Measurements from ENCODE around the gene DND1.
"Not testable (repeated sequence)": the region's sequence is repeated elsewhere in the genome, so short reads cannot be mapped to it uniquely, and the experiment has no call there.

Gene DND1

DNA sequence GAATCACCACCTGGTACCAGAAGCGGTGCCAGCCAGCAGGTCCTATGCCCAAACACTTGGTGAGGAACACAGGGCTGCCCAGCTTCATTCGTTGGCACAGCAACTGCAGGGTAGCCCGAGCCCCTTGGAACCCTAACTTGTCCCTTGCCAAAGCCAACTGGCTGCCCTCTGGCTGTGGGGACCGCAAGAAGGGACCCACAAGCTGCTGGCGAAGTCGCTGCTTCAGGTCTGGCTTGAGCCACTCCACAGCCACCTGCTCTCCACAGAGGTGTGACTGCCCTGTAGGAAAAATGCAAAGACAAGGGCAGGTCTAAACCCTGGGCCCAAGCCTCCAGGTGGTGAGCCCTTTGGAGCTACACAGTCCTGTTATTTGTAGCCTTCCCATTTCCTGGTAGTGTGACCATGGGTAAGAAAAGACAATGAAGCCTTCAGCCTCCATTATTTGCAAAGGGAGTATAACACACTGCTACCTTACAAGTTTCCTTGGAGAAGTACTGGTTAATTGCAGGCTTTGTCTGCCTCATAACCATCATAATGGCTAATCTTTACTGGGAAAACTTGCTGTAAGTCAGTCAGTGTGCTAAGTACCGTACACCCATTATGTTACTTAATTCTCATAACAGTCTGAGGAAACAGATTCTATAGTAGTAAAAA, 1.8 kb downstream of the DND1 start:
- DNase-seq: no peak

DNA sequence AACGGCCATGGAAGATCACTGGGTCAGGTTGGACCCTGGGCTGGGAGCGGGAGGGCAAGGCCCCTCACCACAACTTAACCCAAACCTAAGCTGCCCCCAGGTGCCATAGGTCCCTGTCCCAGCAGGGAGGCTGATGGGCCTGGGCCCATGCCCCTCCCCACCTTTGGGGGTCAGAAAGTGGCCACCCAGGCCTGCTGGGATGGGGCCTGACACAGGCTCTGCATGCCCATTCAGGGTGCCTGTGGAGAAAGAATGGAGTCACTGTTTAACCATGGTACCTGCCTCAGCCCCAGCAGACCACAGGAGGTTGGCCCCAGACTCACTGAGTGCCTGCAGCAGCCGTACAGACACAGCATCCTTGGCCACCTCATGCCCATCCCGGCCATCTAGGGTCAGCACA, 2.3 kb downstream of the DND1 start:
- not testable (repeated sequence) for DNase-seq

DNA sequence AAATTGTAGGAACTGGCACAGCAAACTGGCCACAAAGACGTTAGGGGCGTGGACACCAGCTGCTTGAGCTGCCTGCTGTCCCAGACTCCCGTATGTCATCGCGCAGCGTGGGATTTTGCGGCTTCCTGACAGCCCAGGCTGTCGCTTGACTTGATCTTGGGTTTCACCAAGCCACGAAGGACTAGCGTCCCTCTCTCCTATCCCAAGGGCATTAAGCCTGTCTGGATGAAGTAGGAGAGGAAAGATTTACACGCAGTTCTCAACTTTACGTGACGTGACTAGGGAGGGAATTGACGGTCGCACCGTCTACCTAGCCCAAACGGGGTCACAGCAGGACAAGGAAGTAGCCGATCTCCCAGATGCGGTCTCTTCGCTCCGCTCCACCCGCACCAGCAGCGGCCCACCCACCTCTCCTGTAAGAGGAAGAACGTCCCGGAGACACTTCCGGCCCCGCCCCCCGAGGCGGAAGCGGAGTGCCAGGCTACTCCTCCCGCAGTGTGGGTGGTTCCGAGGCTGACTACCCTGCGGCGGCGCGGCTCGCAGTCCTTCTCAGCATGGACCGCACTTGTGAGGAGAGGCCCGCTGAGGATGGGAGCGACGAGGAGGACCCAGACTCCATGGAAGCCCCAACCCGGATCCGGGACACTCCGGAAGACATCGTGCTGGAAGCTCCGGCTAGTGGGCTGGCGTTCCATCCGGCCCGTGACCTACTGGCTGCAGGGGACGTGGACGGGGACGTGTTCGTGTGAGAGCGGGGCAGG, 8.8 kb downstream of the DND1 start, which contains the start of gene WDR55:
Gene WDR55, plus strand, starts transcription at position 546 of the 761 bp plus-strand sequence. Its CDS starts 9 bp downstream, at position 555.
- DNase-seq: peak; percentile 98

DNA sequence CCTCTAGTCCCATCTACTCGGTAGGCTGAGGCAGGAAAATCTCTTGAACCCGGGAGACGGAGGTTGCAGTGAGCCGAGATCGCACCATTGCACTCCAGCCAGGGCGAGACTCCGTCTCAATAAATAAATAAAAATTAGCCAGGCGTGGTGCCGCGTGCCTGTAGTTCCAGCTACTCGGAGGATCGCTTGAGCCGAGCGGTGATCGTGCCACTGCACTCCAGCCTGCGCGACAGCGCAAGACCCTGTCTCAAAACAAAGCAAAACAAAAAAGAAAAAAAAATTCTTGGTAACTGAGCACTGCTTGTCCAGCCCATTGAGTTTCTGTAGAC, 9.4 kb downstream of the DND1 start:
- no peak for DNase-seq

DNA sequence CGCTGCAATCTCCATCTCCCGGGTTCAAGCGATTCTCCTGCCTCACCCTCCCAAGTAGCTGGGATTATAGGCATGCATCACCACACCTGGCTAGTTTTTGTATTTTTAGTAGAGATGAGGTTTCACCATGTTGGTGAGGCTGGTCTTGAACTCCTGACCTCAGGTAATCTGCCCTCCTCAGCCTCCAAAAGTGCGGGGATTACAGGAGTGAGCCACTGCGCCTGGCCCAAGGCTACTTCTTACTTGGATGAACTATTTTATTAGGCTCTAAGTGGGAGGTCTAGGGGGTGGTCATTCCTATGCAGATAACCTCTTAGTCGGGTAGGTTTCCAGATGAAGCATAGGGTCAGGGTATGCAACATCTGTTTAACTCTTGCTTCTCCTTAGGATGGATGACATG, 13.0 kb downstream of the DND1 start:
- DNase-seq: not testable (repeated sequence)

DNA sequence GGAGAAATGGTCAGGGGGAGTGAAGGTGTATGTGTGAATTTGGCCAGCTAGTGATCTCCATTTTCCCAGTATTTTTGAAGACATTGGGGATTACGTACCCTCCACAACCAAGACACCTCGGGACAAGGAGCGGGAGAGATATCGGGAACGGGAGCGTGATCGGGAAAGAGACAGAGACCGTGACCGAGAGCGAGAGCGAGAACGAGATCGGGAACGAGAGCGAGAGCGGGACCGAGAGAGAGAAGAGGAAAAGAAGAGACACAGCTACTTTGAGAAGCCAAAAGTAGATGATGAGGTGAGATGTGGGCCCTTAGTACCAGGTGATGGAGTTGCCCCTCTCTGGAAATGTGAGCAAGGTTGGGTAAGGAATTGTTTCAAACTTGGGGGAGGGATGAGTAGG, 14.5 kb downstream of the DND1 start:
- no peak for DNase-seq

DNA sequence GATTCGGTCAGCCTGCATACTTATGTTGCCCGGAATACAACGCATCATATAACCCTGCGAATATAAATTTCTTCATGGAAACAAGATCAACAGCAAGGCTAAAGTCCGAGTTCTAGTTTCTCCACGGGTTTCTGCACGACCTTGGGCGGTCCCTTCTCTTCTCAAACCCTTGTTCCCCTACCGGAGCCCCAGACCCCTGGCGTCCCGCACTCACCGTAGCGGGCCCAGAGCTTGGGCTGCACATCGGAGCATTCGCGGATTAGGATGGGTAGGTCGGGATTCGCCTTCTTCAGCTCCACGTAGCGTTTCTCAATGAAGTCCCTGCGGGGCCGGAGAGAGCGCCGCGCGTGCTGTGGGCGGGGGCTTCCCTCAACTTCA, 26.3 kb downstream of the DND1 start:
- no peak for DNase-seq

DNA sequence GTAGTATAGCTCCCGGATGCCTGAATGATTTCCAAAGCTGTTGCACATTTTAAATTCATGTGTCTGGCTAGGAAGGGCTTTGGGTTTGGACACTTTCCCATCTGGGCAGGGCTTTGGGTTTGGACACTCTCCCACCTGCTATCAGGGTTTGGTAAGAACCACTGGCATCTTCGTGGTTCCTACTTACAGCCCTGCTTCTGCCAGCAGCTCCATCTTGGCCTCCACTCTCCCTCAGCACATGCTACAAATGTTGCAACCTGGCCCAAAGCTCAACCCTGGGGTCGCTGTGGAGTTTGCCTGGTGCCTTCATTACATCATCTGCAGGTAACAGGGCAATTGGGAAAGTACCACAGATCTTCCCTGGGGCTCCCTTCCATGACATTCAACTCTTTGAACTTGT, 30.7 kb downstream of the DND1 start:
- DNase-seq: no peak

DNA sequence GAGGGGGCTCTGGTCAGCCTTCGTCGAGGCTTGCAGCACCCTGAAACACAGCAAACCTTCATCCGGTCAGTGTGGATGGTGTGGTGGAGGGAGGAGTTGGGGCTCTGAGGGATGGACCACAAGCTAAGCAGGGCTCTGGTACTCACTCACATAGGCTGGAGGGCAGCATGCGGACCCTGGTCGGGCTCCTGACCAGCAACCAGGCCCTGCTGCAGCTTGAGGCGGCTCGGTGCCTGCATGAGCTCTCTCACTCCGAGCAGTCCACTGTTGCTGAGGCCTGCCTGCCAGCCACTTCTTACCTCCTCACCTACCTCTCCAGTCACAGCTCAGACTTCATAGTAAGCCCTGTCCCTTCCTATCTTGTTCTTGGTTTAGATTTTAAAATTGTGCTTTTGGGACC, 31.7 kb downstream of the DND1 start:
- DNase-seq: no peak

DNA sequence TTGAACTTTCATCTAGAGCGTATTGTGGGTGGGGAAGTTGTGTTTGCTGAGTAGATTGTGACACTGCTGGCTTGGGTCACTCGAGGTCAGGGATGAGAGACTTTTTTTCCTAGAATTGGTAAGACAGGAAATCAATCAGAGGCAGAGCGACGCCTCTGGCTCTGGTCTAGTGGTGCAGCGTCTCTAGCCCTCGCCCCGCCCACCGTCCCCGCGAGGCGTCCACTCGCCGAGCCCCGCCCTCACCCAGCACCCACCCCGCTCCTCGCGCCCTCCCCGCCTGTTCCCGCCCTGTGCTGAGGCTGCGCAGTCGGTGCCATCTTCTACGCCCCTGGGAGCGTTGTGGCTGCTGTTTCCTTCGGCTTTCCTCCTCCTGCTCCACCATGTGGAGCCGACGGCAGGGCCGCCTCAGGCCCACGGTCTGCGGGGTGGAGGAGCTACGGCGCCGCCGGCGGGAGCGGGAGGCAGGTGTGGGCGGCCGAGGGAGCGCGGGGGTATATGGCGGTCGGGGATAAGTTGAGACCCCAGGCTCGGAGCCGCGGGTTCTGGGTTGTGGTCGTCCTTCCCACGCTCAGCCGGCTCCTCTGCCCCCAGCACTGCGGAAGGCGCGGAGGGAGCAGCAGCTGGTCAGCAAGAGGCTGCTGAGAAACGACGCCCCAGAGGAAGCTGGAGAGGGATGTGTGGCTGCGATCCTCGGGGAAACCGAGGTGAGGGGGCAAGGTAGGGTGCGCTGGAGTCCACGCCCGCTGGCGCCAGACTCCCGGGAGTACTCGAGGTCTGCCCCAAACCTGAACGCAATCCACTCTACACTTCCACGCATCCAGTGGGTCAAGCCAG, 34.0 kb downstream of the DND1 start, which contains the start of gene TMCO6:
Gene TMCO6, plus strand, starts transcription at position 304 of the 834 bp plus-strand sequence. Its CDS starts 77 bp downstream, at position 381.
- DNase-seq: peak; percentile 99

DNA sequence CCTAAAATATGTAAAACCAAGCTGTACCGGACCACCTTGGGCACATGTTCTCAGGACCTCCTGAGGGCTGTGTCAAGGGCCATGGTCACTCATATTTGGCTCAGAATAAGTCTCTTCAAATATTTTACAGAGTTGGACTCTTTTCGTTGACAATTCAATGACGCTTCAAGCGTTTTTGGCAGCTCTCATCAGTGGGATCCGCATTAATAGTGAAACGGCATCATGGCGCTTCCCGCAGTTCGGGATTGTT, 34.6 kb downstream of the DND1 start:
- not testable (repeated sequence) for DNase-seq

DNA sequence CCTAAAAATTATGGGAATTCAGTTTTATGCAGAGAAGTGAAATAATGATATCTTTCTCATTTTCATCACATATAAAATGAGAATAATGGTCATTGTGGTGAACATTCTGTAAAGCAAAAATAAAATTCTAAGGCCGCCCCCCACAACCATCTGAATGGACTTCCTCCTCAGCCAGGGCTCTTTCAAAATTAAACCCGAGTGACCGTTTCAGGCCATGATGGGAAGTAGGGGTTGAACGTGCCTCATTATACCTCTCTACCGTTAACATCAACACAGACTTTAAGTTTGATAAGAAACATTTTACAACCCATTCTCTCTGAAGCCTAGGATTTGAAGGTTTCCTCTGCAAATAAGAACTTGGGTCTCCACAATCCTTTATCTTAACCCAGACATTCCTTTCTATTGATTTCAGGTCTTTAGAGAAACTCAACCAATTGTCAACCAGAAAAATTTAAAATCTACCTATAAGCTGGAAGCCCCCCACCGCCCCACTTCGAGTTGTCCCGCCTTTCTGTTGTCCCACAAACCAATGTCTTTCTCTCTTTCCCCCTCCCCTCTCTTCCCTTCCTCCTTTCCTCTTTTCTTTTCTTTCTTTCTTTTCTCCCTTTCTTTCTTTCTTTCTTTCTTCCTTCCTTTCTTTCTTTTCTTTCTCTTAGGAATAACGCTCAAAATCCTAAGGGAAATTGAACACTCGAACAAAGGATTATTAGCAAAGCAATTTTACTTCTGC, 35.8 kb downstream of the DND1 start:
- no peak for DNase-seq

DNA sequence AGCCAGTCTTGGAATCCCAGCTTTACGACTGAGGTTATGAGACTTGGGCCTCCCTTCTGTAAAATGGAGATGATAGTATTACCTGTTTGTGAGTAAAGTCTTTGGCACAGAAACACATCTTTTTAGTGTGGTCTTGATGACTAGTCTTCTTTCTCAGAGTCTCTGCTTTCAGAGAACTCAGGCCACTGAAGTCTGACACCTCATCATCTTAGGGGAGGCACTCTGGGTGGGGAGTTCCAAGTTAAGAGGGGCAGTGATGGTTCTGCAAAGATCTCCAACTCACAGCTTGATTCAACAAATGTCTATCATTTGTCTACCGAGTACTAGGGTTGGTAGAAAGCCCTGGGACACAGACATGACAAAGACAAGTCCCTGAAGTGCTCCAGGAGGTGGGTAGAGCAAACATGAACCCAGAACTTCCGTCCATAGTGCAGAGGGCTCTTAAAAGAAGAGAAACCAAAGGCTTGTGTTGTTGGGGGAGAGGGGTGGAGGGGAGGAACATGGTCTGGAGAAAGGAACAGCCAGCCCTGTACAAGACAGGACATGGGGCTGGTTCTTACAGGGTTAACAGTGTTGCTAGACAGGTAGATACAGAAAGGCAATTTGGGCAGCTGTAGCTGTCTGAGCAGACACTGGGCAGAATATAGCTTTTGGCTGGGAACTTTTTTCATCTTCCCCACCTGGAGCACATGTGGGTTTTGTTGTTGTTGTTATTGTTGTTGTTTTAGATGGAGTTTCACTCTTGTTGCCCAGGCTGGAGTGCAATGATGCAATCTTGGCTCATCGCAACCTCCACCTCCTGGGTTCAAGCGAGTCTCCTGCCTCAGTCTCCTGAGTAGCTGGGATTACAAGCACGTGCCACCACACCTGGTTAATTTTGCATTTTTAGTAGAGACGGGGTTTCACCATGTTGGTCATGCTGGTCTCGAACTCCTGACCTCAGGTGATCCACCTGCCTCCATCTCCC, 37.8 kb downstream of the DND1 start:
- no peak for DNase-seq

DNA sequence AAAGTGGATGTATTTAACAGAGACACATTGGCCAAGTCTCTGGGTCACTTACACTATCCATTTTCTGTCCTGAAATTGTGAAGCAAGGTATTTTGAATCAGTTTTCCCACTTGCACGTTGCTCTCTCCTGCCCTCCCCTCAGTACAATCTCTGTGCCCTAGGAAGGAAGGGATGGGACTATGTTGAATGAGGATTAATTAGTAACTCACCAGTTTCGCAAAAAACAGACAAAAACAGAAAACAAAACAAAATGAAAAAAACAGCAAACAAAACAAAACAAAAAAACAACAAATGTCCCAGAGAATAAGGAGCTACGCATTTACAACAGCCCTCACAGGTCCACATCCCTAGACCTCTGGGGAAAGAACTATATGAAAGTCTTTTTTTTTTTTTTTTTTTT, 39.3 kb downstream of the DND1 start:
- no peak for DNase-seq

DNA sequence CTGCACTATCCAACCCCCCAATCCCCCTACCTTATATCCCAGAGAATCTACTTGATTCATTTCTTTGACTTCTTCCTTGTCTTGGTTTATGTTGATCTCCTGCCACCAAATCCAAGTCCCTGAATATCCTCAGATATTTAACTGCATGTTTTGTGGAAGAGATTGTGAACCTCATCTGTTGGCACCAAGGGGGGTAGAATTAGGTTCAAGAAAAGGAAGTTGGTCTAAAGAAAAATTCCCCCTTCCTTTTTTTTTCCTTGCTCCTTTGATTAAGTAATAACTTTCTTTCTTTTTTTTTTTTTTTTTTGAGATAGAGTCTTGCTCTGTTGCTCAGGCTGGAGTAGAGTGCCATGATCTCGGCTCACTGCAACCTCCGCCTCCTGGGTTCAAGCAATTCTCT, 39.9 kb downstream of the DND1 start:
- no peak for DNase-seq

DNA sequence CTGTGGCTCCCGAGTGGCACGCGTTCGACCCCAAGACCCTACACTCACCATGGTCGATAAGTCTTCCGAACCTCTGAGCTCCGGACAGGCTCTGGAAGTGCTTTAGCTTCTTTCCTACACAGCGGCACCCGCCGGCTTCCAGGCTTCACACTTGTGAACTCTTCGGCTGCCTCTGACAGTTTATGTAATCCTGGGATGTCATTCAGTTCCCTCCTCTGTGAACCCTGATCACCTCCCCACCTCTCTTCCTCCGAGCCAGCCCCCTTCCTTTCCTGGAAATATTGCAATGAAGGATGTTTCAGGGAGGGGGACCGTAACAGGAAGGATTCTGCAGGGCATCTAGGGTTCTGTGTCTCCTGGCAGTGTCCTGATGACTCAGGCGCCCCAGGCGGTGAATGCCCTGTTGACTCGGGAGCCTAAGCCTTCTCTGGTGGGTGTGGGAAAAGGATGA, 40.3 kb downstream of the DND1 start, which contains the start of gene CD14:
Gene CD14, minus strand, starts transcription at position 155 of the 451 bp plus-strand sequence. Its CDS starts 104 bp downstream, at position 51.
- DNase-seq: peak; percentile 47

DNA sequence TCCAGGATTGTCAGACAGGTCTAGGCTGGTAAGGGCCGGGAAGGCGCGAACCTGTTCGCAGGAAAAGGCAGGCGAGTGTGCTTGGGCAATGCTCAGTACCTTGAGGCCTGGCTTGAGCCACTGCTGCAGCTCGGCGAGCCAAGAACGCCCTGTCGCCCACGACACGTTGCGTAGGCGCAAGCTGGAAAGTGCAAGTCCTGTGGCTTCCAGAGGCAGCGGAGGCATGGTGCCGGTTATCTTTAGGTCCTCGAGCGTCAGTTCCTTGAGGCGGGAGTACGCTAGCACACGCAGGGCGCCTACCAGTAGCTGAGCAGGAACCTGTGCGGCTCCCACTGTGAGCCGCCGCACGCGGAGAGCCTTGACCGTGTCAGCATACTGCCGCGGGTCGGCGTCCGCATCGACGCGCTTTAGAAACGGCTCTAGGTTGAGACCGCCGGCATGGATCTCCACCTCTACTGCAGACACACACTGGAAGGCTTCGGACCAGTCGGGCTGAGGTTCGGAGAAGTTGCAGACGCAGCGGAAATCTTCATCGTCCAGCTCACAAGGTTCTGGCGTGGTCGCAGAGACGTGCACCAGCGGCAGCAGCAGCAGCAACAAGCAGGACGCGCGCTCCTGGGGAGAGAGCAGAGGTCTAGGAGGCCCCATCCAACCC, 40.9 kb downstream of the DND1 start:
- peak; percentile 80 for DNase-seq

DNA sequence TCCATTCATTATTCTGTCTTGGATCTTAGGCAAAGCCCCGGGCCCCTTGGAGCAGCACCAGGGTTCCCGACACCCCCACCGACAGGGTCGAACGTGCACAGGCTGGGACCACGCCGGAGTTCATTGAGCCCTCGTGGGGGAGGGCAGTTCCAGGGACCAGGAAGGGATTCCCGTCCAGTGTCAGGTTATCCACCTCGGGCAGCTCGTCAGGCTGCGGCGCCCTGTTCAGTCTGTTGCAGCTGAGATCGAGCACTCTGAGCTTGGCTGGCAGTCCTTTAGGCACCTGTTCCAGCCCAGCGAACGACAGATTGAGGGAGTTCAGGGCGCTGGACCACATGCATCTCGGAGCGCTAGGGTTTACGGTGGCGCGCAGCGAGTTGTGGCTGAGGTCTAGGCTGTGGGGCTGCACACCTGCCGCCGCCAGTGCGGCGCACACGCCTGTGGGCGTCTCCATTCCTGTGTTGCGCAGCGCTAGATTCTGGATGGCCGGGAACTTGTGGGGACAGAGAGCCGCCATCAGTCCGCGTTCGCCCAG, 41.5 kb downstream of the DND1 start:
- no peak for DNase-seq

DNA sequence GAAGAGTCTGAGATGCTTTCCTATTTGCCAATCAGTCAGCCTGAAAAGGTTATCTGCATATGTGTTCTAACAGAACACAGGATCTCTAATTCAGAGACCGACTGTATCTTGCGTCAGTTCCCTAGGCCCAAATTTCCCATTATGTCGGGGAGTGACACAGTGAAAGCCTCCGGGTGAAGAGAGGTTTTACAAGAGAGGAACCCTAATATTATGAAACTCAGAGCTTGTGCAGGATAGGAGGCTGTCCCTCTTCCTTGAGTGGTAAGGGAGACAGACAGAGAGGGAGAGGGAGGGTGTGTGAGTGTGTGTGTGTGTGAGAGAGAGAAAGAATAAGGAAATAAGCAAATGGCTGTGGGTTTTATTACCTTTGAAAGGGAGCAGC, 42.3 kb downstream of the DND1 start:
- DNase-seq: no peak

DNA sequence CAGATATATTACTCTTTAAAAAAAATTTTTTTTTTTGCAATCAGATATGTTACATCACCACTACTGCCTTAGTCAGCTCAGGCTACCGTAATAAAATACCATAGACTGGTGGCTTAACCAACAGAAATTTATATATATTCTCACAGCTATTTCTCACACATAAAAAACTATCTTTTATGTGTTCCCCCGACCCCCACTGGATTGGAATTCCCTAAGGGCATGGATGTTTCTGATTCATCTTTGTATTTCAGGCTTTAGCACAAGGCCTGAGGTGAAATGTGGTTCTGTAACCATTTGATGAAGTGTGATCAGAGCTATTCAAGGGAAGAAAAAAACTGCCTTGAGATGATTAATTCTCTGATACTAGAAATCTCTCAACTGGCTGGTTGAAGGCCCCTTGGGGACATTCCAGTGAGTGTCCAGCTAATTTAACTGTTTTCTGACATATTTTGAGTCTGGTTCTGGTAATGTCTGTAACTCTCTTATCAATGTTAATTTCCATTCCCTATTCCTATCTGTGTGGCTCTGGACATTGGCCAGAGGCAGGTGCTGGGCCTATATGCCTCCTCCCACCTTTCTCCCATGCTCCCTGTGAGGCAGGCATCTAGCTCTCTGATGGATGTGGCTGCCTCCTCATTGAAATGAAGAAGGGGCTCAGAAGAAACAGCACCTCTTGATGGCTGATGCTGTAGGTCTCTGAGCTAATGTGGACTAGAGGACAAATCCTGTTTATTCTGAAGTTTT, 42.9 kb downstream of the DND1 start:
- no peak for DNase-seq
